OCI-LY1 (cell line): ENCODE data around the gene TSSK3.

Experiments used
- CTCF ChIP-seq: fragments of 200-600 bp; sonication (generic), shearing (Covaris generic); IDR thresholded peaks from 2 replicates; pipeline ENCODE4 v1.5.1; 2017; ENCODE audit warnings: mild to moderate bottlenecking, antibody characterized with exemption, low read length, moderate library complexity, mixed read lengths
- EZH2 ChIP-seq: fragments of 200-600 bp; sonication (generic), shearing (Covaris generic); IDR thresholded peaks from 2 replicates; pipeline ENCODE4 v1.8.0; 2017; ENCODE audit warnings: borderline replicate concordance, mixed run types, mild to moderate bottlenecking, antibody characterized with exemption, low read length, moderate library complexity, mixed read lengths

- no peak for TF ChIP-seq EZH2
- no peak for TF ChIP-seq CTCF
Measured at GRCh38 chr1:32321712-32322291, 40.5 kb upstream of the TSSK3 start.
